BLaER1 treated with 17β-estradiol and CSF1 and Interleukin-3, amounts not matched to agents 10 nM and 100 nM (cell line): ENCODE measurements around the gene PARD3B.

Source experiments
- H3K27ac ChIP-seq, 11 experiments: shearing (Covaris generic); formaldehyde crosslinking; 2 replicates each; pipeline ENCODE4 v1.8.1; 2022
- H3K27me3 ChIP-seq, 11 experiments: shearing (Covaris generic); formaldehyde crosslinking; 2 replicates each; pipeline ENCODE4 v1.8.1; 2022
- H3K36me3 ChIP-seq, 11 experiments: shearing (Covaris generic); formaldehyde crosslinking; 2 replicates each; pipeline ENCODE4 v1.8.1; 2022
- H3K4me1 ChIP-seq, 10 experiments: shearing (Covaris generic); formaldehyde crosslinking; 2 replicates each; pipeline ENCODE4 v1.8.1; 2022
- H3K4me2 ChIP-seq, 11 experiments: shearing (Covaris generic); formaldehyde crosslinking; 2 replicates each; pipeline ENCODE4 v1.8.1; 2022
- H3K4me3 ChIP-seq, 10 experiments: shearing (Covaris generic); formaldehyde crosslinking; 2 replicates each; pipeline ENCODE4 v1.8.1; 2022
- H3K9ac ChIP-seq, 11 experiments: shearing (Covaris generic); formaldehyde crosslinking; 2 replicates each; pipeline ENCODE4 v1.8.1; 2022
- H3K9me3 ChIP-seq, 11 experiments: shearing (Covaris generic); formaldehyde crosslinking; replicated peaks in 1 of 11; 2 replicates each; pipeline ENCODE4 v1.8.1; 2022
- H4K20me1 ChIP-seq, 11 experiments: shearing (Covaris generic); formaldehyde crosslinking; 2 replicates each; pipeline ENCODE4 v1.8.1; 2022
- Cebpa-rat ChIP-seq, 11 experiments: shearing (Covaris generic); IDR thresholded peaks; 2 replicates each; pipeline ENCODE4 v1.8.1; 2022

The PARD3B gene

DNA sequence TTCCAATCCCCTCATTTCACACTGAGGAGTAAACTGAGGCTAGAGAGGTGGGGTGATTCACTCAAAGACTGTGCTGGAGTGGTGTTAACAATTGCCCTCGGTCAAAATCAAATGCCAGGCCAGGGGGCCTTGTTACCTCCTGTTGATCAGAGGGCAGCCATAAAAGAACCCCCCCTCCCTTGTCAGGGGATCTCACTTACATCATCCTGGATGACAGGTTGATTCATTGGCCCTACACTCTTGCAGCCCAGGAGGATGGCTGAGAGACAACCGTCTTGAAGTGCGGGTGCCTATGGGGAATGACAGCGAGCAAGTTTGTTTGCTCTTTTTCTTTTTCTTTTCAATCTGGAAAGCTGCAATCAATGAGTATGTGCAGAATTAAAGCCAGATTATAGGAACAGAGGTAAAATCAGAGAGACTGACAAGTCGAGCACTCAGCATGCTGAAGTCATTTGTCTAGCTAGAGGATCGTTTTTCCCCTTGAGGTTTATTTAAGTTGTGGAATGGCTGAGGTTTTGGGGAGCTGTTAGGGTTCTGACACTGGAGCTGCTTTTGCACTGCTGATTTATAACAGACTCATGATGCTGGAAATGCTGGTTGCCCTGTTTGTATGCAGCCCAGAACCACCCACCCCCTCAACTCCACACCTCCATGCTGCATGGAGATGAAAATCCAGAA lies 1110.6 kb downstream of the PARD3B start:
- peaks cover 0 to 66% (median 0%) of the 10 kb centered on the region in 11 experiments; a peak in 4 of 22 replicates for H3K27me3 ChIP-seq
- H3K36me3 ChIP-seq: no peaks in the 10 kb centered on the region
- H4K20me1 ChIP-seq: peaks cover 0 to under 1% (median 0%) of the 10 kb centered on the region in 11 experiments; a peak in 1 of 22 replicates
- TF ChIP-seq Cebpa-rat (IDR thresholded peaks at IDR 0.05): no peak
- H3K9ac ChIP-seq: no peak overlapping the region
- H3K27ac ChIP-seq: no peak overlapping the region
- H3K4me3 ChIP-seq: no peak overlapping the region
- H3K4me1 ChIP-seq: peaks cover 29 to 41% (median 36%) of the 10 kb centered on the region in 10 experiments
- H3K9me3 ChIP-seq: no peaks in the 10 kb centered on the region
- no peak overlapping the region for H3K4me2 ChIP-seq

DNA sequence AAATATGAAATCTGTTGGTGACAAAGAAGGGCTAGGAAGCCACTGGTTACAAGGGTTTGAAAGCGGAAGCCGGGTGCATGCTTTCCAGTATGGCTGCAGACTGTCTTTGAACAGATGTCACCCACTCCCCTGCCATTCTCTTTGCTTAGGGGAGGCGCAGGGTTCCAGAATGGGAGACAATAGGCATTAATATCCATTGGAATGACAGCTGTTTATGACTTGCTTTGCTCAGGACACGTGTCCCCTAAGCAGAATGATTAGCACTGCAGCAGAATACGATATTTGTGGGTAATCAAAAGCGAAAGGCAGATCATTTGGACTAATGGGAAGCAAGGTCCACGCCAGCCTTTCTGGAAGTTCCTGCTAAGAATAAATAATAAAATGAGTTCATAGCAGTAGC lies 1111.2 kb downstream of the PARD3B start:
- Histone ChIP-seq H3K27me3 (peaks cover 0 to 67% (median 0%) of the 10 kb centered on the region in 11 experiments; a peak in 4 of 22 replicates), H3K9ac (no peak overlapping the region), H3K27ac (no peak overlapping the region), H3K36me3 (no peaks in the 10 kb centered on the region), H4K20me1 (no peaks in the 10 kb centered on the region), H3K9me3 (no peaks in the 10 kb centered on the region), H3K4me2 (no peak overlapping the region), H3K4me3 (no peak overlapping the region), H3K4me1 (peaks cover 29 to 41% (median 36%) of the 10 kb centered on the region in 10 experiments)
- no peak for TF ChIP-seq Cebpa-rat (IDR thresholded peaks at IDR 0.05)

- Histone ChIP-seq H4K20me1 (no peaks in the 10 kb centered on the region), H3K36me3 (no peaks in the 10 kb centered on the region), H3K27ac (no peak overlapping the region), H3K9me3 (no peaks in the 10 kb centered on the region), H3K9ac (no peak overlapping the region), H3K27me3 (peaks cover 0 to 66% (median 0%) of the 10 kb centered on the region in 11 experiments; a peak in 4 of 22 replicates), H3K4me2 (no peak overlapping the region), H3K4me1 (peaks cover 29 to 41% (median 36%) of the 10 kb centered on the region in 10 experiments), H3K4me3 (no peak overlapping the region)
- TF ChIP-seq Cebpa-rat (IDR thresholded peaks at IDR 0.05): no peak
Measured at GRCh38 chr2:205656941-205657340, 1111.7 kb downstream of the PARD3B start.

- Histone ChIP-seq H3K4me2 (peak overlapping the region in 5 of 11 experiments; percentile 1 to 50 (median 32); a peak in 7 of 22 replicates), H3K4me3 (no peak overlapping the region), H3K27me3 (peaks cover 0 to 64% (median 0%) of the 10 kb centered on the region in 11 experiments; a peak in 4 of 22 replicates)
Measured at GRCh38 chr2:205657579-205657978, 1112.3 kb downstream of the PARD3B start.

DNA sequence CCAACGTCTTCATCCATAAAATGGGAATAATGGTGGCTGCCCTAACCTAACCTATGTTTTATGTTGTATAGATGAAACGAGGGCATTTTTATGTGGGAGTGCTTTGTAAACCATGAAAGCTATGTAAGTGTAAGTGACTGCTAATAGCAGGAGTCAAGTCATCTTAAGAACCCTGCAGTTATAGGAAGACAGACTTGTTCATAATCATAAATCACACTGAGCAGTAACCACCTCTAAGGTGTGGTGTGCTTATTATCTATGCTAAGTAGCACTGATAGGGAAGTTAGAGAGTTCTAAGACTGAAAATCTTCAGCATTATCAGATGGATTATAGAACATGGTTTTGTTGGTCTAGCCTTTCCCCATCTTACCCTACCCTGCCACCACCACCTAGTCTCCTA lies 1112.8 kb downstream of the PARD3B start:
- TF ChIP-seq Cebpa-rat (IDR thresholded peaks at IDR 0.05): no peak
- no peak overlapping the region for H3K27ac ChIP-seq
- H3K4me2 ChIP-seq: peak overlapping the region in 5 of 11 experiments; percentile 1 to 50 (median 32); a peak in 7 of 22 replicates
- no peak overlapping the region for H3K4me3 ChIP-seq
- no peak overlapping the region for H3K9ac ChIP-seq
- peaks cover 0 to 5% (median 0%) of the 10 kb centered on the region in 11 experiments; a peak in 2 of 22 replicates for H4K20me1 ChIP-seq
- H3K9me3 ChIP-seq: no peaks in the 10 kb centered on the region
- peaks cover 0 to 61% (median 0%) of the 10 kb centered on the region in 11 experiments; a peak in 4 of 22 replicates for H3K27me3 ChIP-seq
- no peaks in the 10 kb centered on the region for H3K36me3 ChIP-seq
- H3K4me1 ChIP-seq: peaks cover 38 to 47% (median 42%) of the 10 kb centered on the region in 10 experiments

More at GRCh38 chr2:205657579-205657978, 1112.3 kb downstream of the PARD3B start:
- Histone ChIP-seq H3K9me3 (no peaks in the 10 kb centered on the region), H3K27ac (no peak overlapping the region), H3K4me1 (peaks cover 35 to 42% (median 38%) of the 10 kb centered on the region in 10 experiments), H3K9ac (no peak overlapping the region), H3K36me3 (no peaks in the 10 kb centered on the region), H4K20me1 (peaks cover 0 to 4% (median 0%) of the 10 kb centered on the region in 11 experiments; a peak in 2 of 22 replicates)
- no peak for TF ChIP-seq Cebpa-rat (IDR thresholded peaks at IDR 0.05)

DNA sequence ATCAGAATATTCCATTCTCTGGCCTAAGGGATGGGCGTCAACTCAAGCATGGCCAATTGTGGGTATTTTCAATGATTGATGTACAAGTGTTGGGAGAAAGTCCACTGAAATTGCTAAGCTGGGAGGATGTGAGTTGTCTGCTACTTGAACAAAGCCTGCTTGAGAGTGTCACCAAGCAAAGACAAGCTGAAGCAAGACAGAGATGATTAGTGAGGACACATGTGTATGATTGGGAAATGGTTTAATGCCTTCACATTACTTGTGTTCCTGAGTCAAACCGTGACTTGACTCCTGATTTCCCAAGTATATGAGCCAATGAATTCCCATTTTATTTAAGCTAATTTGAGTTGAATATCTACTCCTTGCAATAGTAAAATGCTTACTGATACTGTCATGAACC lies 1113.3 kb downstream of the PARD3B start:
- H3K4me1 ChIP-seq: peaks cover 38 to 51% (median 47%) of the 10 kb centered on the region in 10 experiments
- H3K9ac ChIP-seq: no peak overlapping the region
- H3K27ac ChIP-seq: no peak overlapping the region
- no peak for TF ChIP-seq Cebpa-rat (IDR thresholded peaks at IDR 0.05)
- H3K4me3 ChIP-seq: no peak overlapping the region
- H3K27me3 ChIP-seq: peaks cover 0 to 56% (median 0%) of the 10 kb centered on the region in 11 experiments; a peak in 4 of 22 replicates
- H3K9me3 ChIP-seq: no peaks in the 10 kb centered on the region
- peaks cover 0 to 5% (median 0%) of the 10 kb centered on the region in 11 experiments; a peak in 2 of 22 replicates for H4K20me1 ChIP-seq
- H3K36me3 ChIP-seq: no peaks in the 10 kb centered on the region
- H3K4me2 ChIP-seq: no peak overlapping the region

DNA sequence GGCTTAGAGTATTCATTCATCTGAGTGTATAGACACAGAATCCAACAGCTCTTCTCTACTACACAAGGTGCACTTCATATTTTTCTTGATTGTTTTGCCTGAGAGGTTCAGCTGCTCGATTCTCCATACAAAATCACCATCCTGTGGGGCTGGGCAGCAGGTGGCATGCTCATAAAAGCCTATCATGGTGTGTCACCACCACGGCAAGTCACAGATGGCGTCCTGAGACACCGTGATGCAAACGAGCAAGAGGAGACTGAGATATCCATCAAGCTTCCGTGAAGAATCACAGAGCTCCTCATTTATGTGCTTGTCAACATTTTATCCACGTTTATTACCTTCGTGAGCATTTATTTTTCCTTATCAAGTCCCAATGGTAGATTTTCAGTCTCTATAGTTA lies 1114.6 kb downstream of the PARD3B start:
- H3K4me1 ChIP-seq: peaks cover 38 to 51% (median 48%) of the 10 kb centered on the region in 10 experiments
- no peaks in the 10 kb centered on the region; a peak in 1 of 22 replicates for H3K9me3 ChIP-seq
- no peak overlapping the region; a peak in 2 of 20 replicates for H3K4me3 ChIP-seq

DNA sequence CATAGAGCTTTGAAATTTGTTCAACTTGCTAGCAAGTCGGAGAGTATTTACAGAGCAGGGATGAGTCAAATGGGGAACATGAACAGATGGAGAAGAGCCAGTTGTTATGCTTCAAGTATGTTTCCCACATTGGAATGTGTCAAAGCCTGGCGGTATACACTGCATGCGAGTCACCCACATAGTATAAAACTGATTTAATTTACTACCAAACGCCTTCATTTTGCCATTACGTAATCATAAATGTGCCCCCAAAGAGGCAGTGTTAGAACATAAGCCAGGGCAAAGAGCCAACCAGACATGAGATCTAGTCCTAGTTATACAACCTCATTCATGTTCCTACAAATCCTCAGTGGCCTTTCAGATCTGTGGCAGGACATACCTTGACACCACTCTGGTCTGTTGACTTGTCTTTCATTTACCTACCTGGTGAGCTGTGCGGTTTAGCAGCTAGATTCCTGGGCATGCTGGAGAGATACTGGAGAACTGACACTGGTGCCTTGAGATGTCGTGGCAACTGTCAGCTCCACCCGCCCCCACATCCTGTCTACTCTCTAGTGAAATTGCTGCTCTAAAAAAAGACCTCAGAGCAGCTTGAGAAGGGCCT lies 1115.3 kb downstream of the PARD3B start:
- H3K9me3 ChIP-seq: no peaks in the 10 kb centered on the region; a peak in 1 of 22 replicates
- H3K27ac ChIP-seq: peak overlapping the region in 7 of 11 experiments; percentile 23 to 70 (median 55); a peak in 13 of 22 replicates
- peaks cover 0 to 41% (median 0%) of the 10 kb centered on the region in 11 experiments; a peak in 4 of 22 replicates for H3K27me3 ChIP-seq
- no peak for TF ChIP-seq Cebpa-rat (IDR thresholded peaks at IDR 0.05)
- H3K9ac ChIP-seq: peak overlapping the region in 7 of 11 experiments; percentile 3 to 55 (median 23); a peak in 9 of 22 replicates
- no peaks in the 10 kb centered on the region for H3K36me3 ChIP-seq
- peak overlapping the region; percentile 75 to 91 (median 84) for H3K4me2 ChIP-seq
- H3K4me1 ChIP-seq: peaks cover 38 to 51% (median 48%) of the 10 kb centered on the region in 10 experiments
- H3K4me3 ChIP-seq: peak overlapping the region in 8 of 10 experiments; percentile 8 to 50 (median 28); a peak in 9 of 20 replicates
- H4K20me1 ChIP-seq: peaks cover 0 to 5% (median 0%) of the 10 kb centered on the region in 11 experiments; a peak in 2 of 22 replicates

More for the DNA sequence above, 1114.6 kb downstream of the PARD3B start:
- H3K4me2 ChIP-seq: peak overlapping the region; percentile 75 to 91 (median 84)
- H4K20me1 ChIP-seq: peaks cover 0 to 5% (median 0%) of the 10 kb centered on the region in 11 experiments; a peak in 2 of 22 replicates
- no peak for TF ChIP-seq Cebpa-rat (IDR thresholded peaks at IDR 0.05)
- H3K27ac ChIP-seq: peak overlapping the region in 4 of 11 experiments; percentile 55 to 70 (median 60); a peak in 8 of 22 replicates
- no peaks in the 10 kb centered on the region for H3K36me3 ChIP-seq
- H3K27me3 ChIP-seq: peaks cover 0 to 43% (median 0%) of the 10 kb centered on the region in 11 experiments; a peak in 4 of 22 replicates
- H3K9ac ChIP-seq: peak overlapping the region in 2 of 11 experiments; percentile 45 to 55; a peak in 1 of 22 replicates
